Small intestine (tissue), 7 donors: ENCODE measurements around the gene CUTC. TPM values are rescaled to one million over a fixed set of nuclear protein-coding genes. Genes with fewer than 3 reads are reported as not detected.

Source experiments
- DNase-seq, 2 donors: peaks; one replicate each; pipeline versions ENCODE4 v3.0.0 to v3.0.0-alpha.2; 2013
- FAIRE-seq: peaks from 2 replicates; lab custom pipeline; 2012; peaks lifted over from hg19 to GRCh38; lab: Jason Lieb, UNC
- H3K27ac ChIP-seq, 3 donors: one replicate each; pipeline ENCODE4 v1.5.1; 2013; ENCODE audit warnings: low read length in 2 of 3, mild to moderate bottlenecking in 2 of 3, control low read depth in 1 of 3, inconsistent platforms in 1 of 3, low read depth in 1 of 3, moderate library complexity in 1 of 3
- H3K27me3 ChIP-seq, 3 donors: one replicate each; pipeline ENCODE4 v1.6.1; 2013; ENCODE audit warnings: low read length in 3 of 3, inconsistent platforms in 1 of 3; ENCODE audit not compliant: control insufficient read depth in 3 of 3, insufficient read depth in 3 of 3
- H3K36me3 ChIP-seq, 3 donors: one replicate each; pipeline ENCODE4 v1.6.1; 2013; ENCODE audit warnings: low read length in 3 of 3, inconsistent platforms in 1 of 3, low read depth in 1 of 3, mild to moderate bottlenecking in 1 of 3, moderate library complexity in 1 of 3; ENCODE audit not compliant: control insufficient read depth in 3 of 3, insufficient read depth in 2 of 3
- H3K4me1 ChIP-seq, 3 donors: one replicate each; pipeline ENCODE4 v1.6.1; 2013; ENCODE audit warnings: low read length in 2 of 3, inconsistent platforms in 1 of 3, low read depth in 1 of 3, mild to moderate bottlenecking in 1 of 3, moderate library complexity in 1 of 3; ENCODE audit not compliant: control insufficient read depth in 3 of 3, insufficient read depth in 2 of 3
- H3K4me3 ChIP-seq, 3 donors: one replicate each; pipeline ENCODE4 v1.5.1; 2013; ENCODE audit warnings: low read length in 3 of 3, control low read depth in 1 of 3, inconsistent platforms in 1 of 3, low read depth in 1 of 3, mild to moderate bottlenecking in 1 of 3, moderate library complexity in 1 of 3
- H3K9me3 ChIP-seq, 2 donors: one replicate each; pipeline ENCODE4 v1.6.1; 2013; ENCODE audit warnings: low read depth in 1 of 2, low read length in 1 of 2; ENCODE audit not compliant: control insufficient read depth in 2 of 2, insufficient read depth in 1 of 2
- WGBS, 3 donors: extraction: QIAGEN DNeasy Blood & Tissue Kit; methylation state at CpG; one replicate each; pipeline ENCODE4 v1.1.7; 2013; 5-methylcytosine and 5-hydroxymethylcytosine counted together
- polyA plus RNA-seq, 4 donors: library from polyadenylated mRNA; stranded (reverse) in 3 of 4; unstranded in 1 of 4; fragments of 200-250 nt in 3 of 4; fragments of 120-200 nt in 1 of 4; gene quantifications; one replicate each; pipeline versions ENCODE4 v1.2.1 to v1.2.3, GENCODE V29; 2013
- donor health status: healthy with polysubstance abuse.
- donor health status: control.
- donor health status: control.
- donor health status: Bipolar disorder and iron deficiency.
- donor health status: healthy.

Gene CUTC
- polyA plus RNA-seq, 4 donors: 21.1 to 24.3 (median 21.6) TPM

DNA sequence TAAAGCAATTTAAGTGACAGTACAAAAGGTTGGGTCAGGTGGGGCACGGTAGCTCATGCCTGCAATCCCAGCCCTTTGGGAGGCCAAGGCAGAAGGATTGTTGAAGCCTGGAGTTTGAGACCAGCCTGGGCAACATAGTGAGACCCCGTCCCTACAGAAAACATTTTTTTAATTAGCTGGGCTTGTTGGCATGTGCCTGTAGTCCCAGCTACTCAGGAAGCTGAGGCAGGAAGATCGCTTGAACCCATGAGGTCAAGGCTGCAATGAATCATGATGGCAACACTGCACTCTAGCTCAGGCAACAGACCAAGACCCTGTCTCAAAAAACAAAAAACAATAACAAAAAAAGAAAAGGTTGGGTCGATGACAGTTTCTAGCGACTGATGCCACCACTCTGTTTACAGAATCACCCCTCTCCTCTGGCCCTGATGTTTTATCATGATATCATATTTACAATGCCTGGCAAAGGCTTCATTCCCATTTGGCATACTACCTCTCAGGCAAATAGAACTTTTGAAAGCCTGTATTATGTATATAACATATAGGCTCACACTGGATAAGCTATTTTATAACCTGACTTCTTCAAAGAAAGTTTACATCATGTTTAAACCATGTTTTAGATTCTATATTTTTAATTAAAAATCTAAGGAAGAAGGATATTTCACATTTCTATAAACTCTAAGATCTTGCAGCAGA is 49.8 kb downstream of the CUTC start:
- H3K27me3 ChIP-seq: no peaks in the 10 kb centered on the region
- 84 to 90% (median 86%) methylated on average over 5 of the region's 5 CpGs for WGBS, 3 donors
- peaks cover 3 to 58% (median 10%) of the 10 kb centered on the region in 3 donors for H3K4me1 ChIP-seq
- H3K4me3 ChIP-seq: no peak overlapping the region
- DNase-seq (no peak), FAIRE-seq (no peak)
- peaks cover 0 to 14% (median 0%) of the 10 kb centered on the region in 3 donors for H3K36me3 ChIP-seq
- H3K27ac ChIP-seq: peak overlapping the region in 1 of 3 donors; percentile 91
- H3K9me3 ChIP-seq: no peaks in the 10 kb centered on the region

DNA sequence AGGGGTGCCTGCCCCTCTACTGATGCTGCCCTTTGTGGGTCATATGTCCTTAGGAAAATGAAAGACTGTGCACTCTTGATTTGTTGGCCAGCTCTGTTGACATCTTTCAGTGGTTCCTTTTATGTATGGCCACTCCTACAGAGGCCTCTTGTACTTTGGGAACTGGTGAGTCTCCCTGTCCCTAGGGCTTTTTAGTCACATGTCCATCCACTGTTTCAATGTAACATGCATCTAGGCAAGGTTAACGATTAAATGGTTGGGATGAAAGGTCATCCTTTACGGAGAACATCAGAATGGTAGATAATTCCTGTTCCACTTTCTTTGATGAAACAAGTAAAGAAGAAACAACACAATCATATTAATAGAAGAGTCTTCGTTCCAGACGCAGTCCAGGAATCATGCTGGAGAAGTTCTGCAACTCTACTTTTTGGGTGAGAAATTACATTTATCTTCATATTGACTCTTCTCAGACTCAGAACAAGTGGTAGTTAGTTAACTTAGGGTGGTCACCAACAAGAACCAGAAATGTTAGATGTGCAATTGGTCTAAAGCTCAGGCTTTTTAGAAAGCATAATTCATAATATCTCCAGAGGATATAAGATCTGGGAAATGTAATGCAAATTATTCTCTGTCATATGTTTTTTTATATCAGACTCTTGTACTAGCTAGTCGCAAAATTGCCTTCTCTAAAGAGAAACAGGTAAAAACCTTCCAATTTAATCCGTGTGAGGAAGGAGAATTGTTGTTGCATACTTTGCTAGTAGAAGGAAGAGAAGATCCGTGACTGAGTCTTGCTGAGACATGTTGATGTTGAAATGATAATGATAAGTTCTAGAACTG is 50.6 kb downstream of the CUTC start, which contains the start of gene ABCC2:
Gene ABCC2, plus strand, starts transcription at position 194 of the 840 bp plus-strand sequence. Its CDS starts 205 bp downstream, at position 399.
- peak within 1 kb of the TSS in 2 of 3 donors; percentile 47 to 49 for H3K4me3 ChIP-seq

DNA sequence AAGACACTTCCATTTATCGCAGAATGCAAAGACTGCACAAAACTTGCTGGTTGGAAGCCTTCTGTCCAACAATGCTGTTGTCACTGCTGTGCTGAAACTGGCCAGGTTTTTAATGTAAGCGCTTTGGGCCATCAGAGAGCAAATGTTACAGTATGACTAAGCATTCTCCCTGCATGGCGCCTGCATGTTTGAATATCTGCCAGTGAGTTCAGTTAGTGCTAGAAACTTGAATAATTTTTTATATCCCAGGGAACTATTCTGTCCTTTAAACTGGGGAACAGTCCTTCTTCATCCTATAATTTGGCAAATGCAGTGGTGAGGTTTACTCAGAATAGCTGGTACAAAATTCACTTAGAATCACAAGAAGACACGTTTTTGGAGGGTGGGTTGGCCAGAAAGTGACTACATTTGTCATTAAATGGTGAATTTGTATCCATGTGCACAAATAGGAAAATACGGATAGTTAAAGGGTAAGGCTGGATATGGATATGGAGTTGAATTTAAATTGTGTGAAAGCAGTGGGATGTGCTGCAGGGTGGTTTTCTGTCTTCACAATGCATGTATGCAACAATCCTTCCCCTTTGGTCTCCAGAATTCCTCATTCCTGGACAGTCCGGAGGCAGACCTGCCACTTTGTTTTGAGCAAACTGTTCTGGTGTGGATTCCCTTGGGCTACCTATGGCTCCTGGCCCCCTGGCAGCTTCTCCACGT is 52.1 kb downstream of the CUTC start:
- 70 to 81% (median 81%) methylated on average over 7 of the region's 7 CpGs for WGBS, 3 donors
- H3K27me3 ChIP-seq: no peaks in the 10 kb centered on the region
- peak overlapping the region in 2 of 3 donors; percentile 47 to 49 for H3K4me3 ChIP-seq
- peak overlapping the region in 1 of 3 donors; percentile 91 for H3K27ac ChIP-seq
- peaks cover 0 to 18% (median 0%) of the 10 kb centered on the region in 3 donors for H3K36me3 ChIP-seq
- peaks cover 0 to 41% (median 10%) of the 10 kb centered on the region in 3 donors for H3K4me1 ChIP-seq
- no peaks in the 10 kb centered on the region for H3K9me3 ChIP-seq
- DNase-seq (peak; percentile 26 to 30), FAIRE-seq (no peak)

More for the DNA sequence above, 50.6 kb downstream of the CUTC start, which contains the start of gene ABCC2:
- no peak for FAIRE-seq
- no peaks in the 10 kb centered on the region for H3K9me3 ChIP-seq
- H3K36me3 ChIP-seq: peaks cover 0 to 15% (median 0%) of the 10 kb centered on the region in 3 donors
- no peaks in the 10 kb centered on the region for H3K27me3 ChIP-seq
- peak; percentile 87 to 94 for DNase-seq
- peak within 1 kb of the TSS in 2 of 3 donors; percentile 62 to 91 for H3K27ac ChIP-seq
- H3K4me1 ChIP-seq: peaks cover 3 to 55% (median 10%) of the 10 kb centered on the region in 3 donors
- WGBS, 3 donors: 42 to 55% (median 54%) methylated on average over 7 of the region's 7 CpGs

DNA sequence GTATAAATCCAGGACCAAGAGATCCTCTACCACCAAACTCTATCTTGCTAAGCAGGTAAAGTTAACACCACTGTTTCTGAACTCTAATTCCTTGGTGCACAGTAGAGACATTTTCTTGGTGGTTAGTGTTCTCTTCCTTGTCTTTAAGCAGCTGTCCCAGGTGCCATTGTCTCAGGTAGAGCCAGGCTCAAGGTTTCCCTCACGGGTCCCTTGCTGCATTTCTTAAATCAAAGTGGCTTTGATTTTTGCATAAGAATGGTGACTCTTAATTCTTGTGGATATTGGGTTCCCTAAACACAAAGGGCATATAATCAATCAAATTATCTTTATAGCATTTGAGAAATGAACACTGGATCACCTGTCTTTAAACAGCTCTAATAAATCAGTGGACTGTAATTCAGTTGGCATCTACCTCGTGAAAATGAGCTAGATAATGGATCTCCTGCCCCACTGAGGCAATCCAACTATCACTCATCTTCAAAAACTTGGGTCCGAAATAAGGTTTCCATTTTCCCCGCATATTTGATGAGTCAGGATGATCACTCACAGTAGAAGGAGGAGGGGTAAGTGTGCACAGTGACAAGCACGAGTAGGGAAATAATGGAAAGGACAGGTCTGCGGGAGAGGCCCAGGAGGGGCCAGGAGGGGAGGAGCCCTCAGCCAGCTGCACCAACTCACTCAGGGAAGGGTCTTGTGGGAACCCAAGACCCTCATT is 52.9 kb downstream of the CUTC start:
- Histone ChIP-seq H3K27ac (peak overlapping the region in 1 of 3 donors; percentile 14), H3K4me1 (peaks cover 0 to 36% (median 10%) of the 10 kb centered on the region in 3 donors), H3K27me3 (no peaks in the 10 kb centered on the region), H3K9me3 (no peaks in the 10 kb centered on the region), H3K36me3 (peaks cover 0 to 18% (median 0%) of the 10 kb centered on the region in 3 donors), H3K4me3 (peak overlapping the region in 2 of 3 donors; percentile 15 to 47)
- 61 to 73% (median 71%) methylated on average over 6 of the region's 6 CpGs for WGBS, 3 donors
- DNase-seq (no peak), FAIRE-seq (no peak)

DNA sequence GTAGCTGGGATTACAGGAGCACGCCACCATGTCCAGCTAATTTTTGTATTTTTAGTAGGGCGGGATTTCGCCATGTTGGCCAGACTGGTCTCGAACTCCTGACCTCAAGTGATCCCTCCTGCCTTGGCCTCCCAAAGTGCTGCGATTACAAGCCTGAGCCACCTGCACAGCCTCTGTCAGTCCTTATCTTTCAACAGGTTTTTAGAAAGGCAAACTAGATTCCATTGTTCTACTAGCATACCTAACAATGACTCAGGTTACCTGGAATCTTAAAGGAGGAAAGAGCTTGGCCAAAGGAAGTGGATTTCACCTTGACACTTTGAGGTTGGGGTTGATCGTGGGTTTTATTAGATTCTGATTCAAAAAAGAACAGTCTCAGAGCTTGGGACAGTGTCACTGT is 53.6 kb downstream of the CUTC start:
- Histone ChIP-seq H3K27me3 (no peaks in the 10 kb centered on the region), H3K4me1 (peaks cover 0 to 29% (median 10%) of the 10 kb centered on the region in 3 donors), H3K9me3 (no peaks in the 10 kb centered on the region), H3K27ac (no peak overlapping the region), H3K4me3 (no peak overlapping the region), H3K36me3 (peaks cover 0 to 18% (median 2%) of the 10 kb centered on the region in 3 donors)
- FAIRE-seq: no peak
- WGBS, 3 donors: 91 to 93% (median 91%) methylated on average over 6 of the region's 6 CpGs
- no peak for DNase-seq

DNA sequence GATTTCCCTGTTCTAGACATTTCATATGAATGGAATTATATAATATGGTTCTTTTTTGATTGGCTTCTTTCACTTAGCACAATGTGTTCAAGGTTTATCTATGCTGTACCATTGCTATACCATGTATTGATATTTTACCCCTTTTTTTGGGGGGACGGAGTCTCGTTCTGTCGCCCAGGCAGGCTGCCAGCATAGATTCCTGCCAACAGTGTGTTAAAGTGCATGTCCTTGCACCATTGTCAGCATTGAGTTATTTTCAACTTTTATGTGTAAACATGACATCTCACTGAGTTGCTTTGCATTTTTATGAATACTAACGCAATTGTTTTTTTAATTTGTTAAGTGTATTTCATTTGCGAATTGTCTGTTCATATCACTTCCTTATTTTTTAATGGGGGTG is 55.3 kb downstream of the CUTC start:
- H3K9me3 ChIP-seq: no peaks in the 10 kb centered on the region
- H3K27ac ChIP-seq: no peak overlapping the region
- H3K4me3 ChIP-seq: no peak overlapping the region
- no peaks in the 10 kb centered on the region for H3K27me3 ChIP-seq
- FAIRE-seq: no peak
- peaks cover 0 to 18% (median 2%) of the 10 kb centered on the region in 3 donors for H3K36me3 ChIP-seq
- WGBS, 3 donors: 66 to 82% (median 71%) methylated on average over 5 of the region's 5 CpGs
- H3K4me1 ChIP-seq: peaks cover 0 to 14% (median 5%) of the 10 kb centered on the region in 3 donors
- no peak for DNase-seq

DNA sequence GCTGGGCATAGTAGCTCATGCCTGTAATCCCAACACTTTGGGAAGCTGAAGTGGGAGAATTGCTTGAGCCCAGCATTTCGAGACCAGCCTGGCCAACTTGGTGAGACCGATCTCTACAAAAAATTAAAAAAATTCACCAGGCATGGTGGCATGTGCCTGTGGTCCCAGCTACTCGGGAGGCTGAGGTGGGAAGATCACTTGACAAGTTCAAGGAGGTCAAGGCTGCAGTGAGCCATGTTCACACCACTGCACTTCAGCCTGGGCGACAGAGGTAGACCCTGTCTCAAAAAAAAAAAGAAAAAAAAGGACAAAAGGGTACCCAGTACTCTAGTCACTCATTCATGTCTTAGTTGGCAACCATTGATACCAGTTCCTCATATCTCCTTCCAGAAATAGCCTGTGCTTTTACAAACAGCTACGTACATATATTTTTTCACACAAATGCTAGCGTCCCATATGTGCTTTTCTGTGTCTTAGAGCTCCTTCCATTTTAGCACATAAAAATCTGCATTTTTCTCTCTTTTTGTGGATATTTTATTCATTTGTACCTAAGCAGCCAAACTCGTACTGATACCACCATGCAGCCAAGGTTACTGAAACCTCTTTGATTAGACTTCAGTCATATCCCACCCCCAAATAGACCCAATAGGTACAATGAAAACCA is 55.9 kb downstream of the CUTC start:
- WGBS, 3 donors: 88 to 95% (median 91%) methylated on average over 7 of the region's 7 CpGs
- H3K36me3 ChIP-seq: peaks cover 0 to 20% (median 2%) of the 10 kb centered on the region in 3 donors
- no peak for FAIRE-seq
- no peaks in the 10 kb centered on the region for H3K9me3 ChIP-seq
- H3K27me3 ChIP-seq: no peaks in the 10 kb centered on the region
- H3K4me3 ChIP-seq: no peak overlapping the region
- H3K4me1 ChIP-seq: peaks cover 0 to 14% (median 5%) of the 10 kb centered on the region in 3 donors
- no peak for DNase-seq
- H3K27ac ChIP-seq: peak overlapping the region in 1 of 3 donors; percentile 54
